HCT116 (cell line): ENCODE measurements around the gene ATP13A4. TPM values are rescaled to one million over a fixed set of nuclear protein-coding genes. Genes with fewer than 3 reads are reported as not detected.

Source experiments
- ATAC-seq: fragments of 200-7000 bp; cut with Tn5 transposase; 2 replicates; pipeline ENCODE4 v1.9.1; 2020; ENCODE audit warnings: mild to moderate bottlenecking, moderate library complexity
- BruUV-seq: library from RNA; stranded (reverse); fragments of 400-500 nt; replicated peaks from 2 replicates; lab custom pipeline; 2021; lab: Mats Ljungman, UMichigan
- CTCF ChIA-PET: fragments of 300-600 bp; sonication (Branson Sonifier 250); formaldehyde crosslinking; loops from one replicate; lab custom pipeline; 2021; ENCODE audit warnings: antibody characterized with exemption; lab: Charles Lee
- POLR2A ChIA-PET: fragments of 300-600, 350-600 bp; sonication (Branson Sonifier 250); formaldehyde crosslinking; loops from one replicate; lab custom pipeline; 2021; ENCODE audit warnings: antibody characterized with exemption; lab: Charles Lee
- RAD21 ChIA-PET, 2 experiments: fragments of 300-600 bp; sonication (Branson Sonifier 250); formaldehyde crosslinking; loops; one replicate each; lab custom pipeline; 2023; ENCODE audit warnings: low total read pairs in 2 of 2; ENCODE audit not compliant: uncharacterized antibody in 2 of 2, unreplicated experiment in 2 of 2, low non-redundant PET in 1 of 2; lab: Charles Lee
- DNase-seq: peaks from one replicate; pipeline ENCODE4 v3.0.0-alpha.2; 2010; ENCODE audit warnings: low read depth, low spot score
- H2AFZ ChIP-seq: fragments of 200-600 bp; shearing (Covaris generic), sonication (generic); 2 replicates; pipeline ENCODE4 v1.6.1; 2017; ENCODE audit warnings: low read depth, mixed run types, mixed read lengths, antibody characterized with exemption, low read length; ENCODE audit not compliant: poor library complexity, severe bottlenecking
- H3K27ac ChIP-seq: 2 replicates; pipeline ENCODE4 v1.5.1; 2012; ENCODE audit warnings: low read depth, low read length
- H3K27me3 ChIP-seq: fragments of 200-600 bp; sonication (generic); 2 replicates; pipeline ENCODE4 v1.6.1; 2016; ENCODE audit warnings: mixed run types, low read length, mixed read lengths; ENCODE audit not compliant: insufficient read depth
- H3K36me3 ChIP-seq, 2 experiments: fragments of 200-500 bp in 1 of 2; fragments of 200-600 bp in 1 of 2; sonication (Bioruptor generic) in 1 of 2; sonication (generic) in 1 of 2; 2 replicates each; pipeline versions ENCODE4 v1.5.1 to v1.6.1; 2014 to 2016; ENCODE audit warnings: low read length in 2 of 2, inconsistent platforms in 1 of 2, mixed read lengths in 1 of 2, mixed run types in 1 of 2; ENCODE audit not compliant: insufficient read depth in 2 of 2, control insufficient read depth in 1 of 2
- H3K4me1 ChIP-seq, 2 experiments: fragments of 200-600 bp in 1 of 2; sonication (generic) in 1 of 2; 2 replicates each; pipeline versions ENCODE4 v1.5.1 to v1.6.1; 2012 to 2017; ENCODE audit warnings: low read length in 2 of 2, inconsistent platforms in 1 of 2, mild to moderate bottlenecking in 1 of 2, mixed read lengths in 1 of 2, mixed run types in 1 of 2, moderate library complexity in 1 of 2; ENCODE audit not compliant: insufficient read depth in 2 of 2, control insufficient read depth in 1 of 2
- H3K4me2 ChIP-seq: fragments of 200-600 bp; sonication (generic); 2 replicates; pipeline ENCODE4 v1.6.1; 2017; ENCODE audit warnings: mixed run types, low read length, mixed read lengths
- H3K4me3 ChIP-seq, 2 experiments: fragments of 200-600 bp in 1 of 2; sonication (generic) in 1 of 2; replicated peaks in 1 of 2; 2 replicates each; pipeline ENCODE4 v1.5.1; 2011 to 2016; ENCODE audit warnings: low read length in 2 of 2, control low read depth in 1 of 2, low read depth in 1 of 2, mild to moderate bottlenecking in 1 of 2, mixed read lengths in 1 of 2, mixed run types in 1 of 2
- H3K79me2 ChIP-seq: fragments of 200-600 bp; sonication (generic); 2 replicates; pipeline ENCODE4 v1.6.1; 2017; ENCODE audit warnings: mild to moderate bottlenecking, mixed run types, low read length, moderate library complexity, mixed read lengths; ENCODE audit not compliant: insufficient read depth
- H3K9ac ChIP-seq: fragments of 200-600 bp; sonication (generic); 2 replicates; pipeline ENCODE4 v1.6.1; 2016; ENCODE audit warnings: low read length, mixed read lengths
- H3K9me2 ChIP-seq: fragments of 200-600 bp; sonication (generic), shearing (Covaris generic); 2 replicates; pipeline ENCODE4 v1.6.1; 2017; ENCODE audit warnings: mixed run types, mild to moderate bottlenecking, moderate library complexity; ENCODE audit not compliant: insufficient read depth
- H3K9me3 ChIP-seq, 2 experiments: fragments of 200-500 bp in 1 of 2; fragments of 200-600 bp in 1 of 2; sonication (Bioruptor generic) in 1 of 2; sonication (generic) in 1 of 2; 2 replicates each; pipeline ENCODE4 v1.6.1; 2014 to 2017; ENCODE audit warnings: low read length in 2 of 2, mixed read lengths in 2 of 2, inconsistent platforms in 1 of 2, low read depth in 1 of 2, mild to moderate bottlenecking in 1 of 2, mixed run types in 1 of 2, moderate library complexity in 1 of 2; ENCODE audit not compliant: control insufficient read depth in 1 of 2, insufficient read depth in 1 of 2
- H4K20me1 ChIP-seq: fragments of 200-600 bp; sonication (generic), shearing (Covaris generic); 2 replicates; pipeline ENCODE4 v1.6.1; 2017; ENCODE audit warnings: mixed run types, mild to moderate bottlenecking, moderate library complexity; ENCODE audit not compliant: insufficient read depth
- ATF3 ChIP-seq: IDR thresholded peaks from 2 replicates; pipeline ENCODE4 v1.6.1; 2012
- CBX3 ChIP-seq: IDR thresholded peaks from 2 replicates; pipeline ENCODE4 v1.6.1; 2012; ENCODE audit warnings: low read depth
- CTCF ChIP-seq, 3 experiments: fragments of 200-600 bp in 1 of 3; sonication (generic) in 1 of 3; IDR thresholded peaks in 2 of 3; conservative IDR thresholded peaks in 1 of 3; 2 replicates each; pipeline ENCODE4 v1.5.1; 2012 to 2017; ENCODE audit warnings: low read depth in 2 of 3, low read length in 2 of 3, antibody characterized with exemption in 1 of 3, borderline replicate concordance in 1 of 3, control low read depth in 1 of 3, mild to moderate bottlenecking in 1 of 3, mixed read lengths in 1 of 3, mixed run types in 1 of 3, moderate library complexity in 1 of 3; ENCODE audit not compliant: insufficient read depth in 1 of 3
- EGR1 ChIP-seq: IDR thresholded peaks from 2 replicates; pipeline ENCODE4 v1.6.1; 2012; ENCODE audit warnings: low read depth
- ELF1 ChIP-seq: IDR thresholded peaks from 2 replicates; pipeline ENCODE4 v1.6.1; 2012; ENCODE audit warnings: low read depth, borderline replicate concordance
- FOSL1 ChIP-seq: IDR thresholded peaks from 2 replicates; pipeline ENCODE4 v1.6.1; 2012; ENCODE audit warnings: low read depth
- JUND ChIP-seq: IDR thresholded peaks from 2 replicates; pipeline ENCODE4 v1.6.1; 2012
- MAX ChIP-seq: IDR thresholded peaks from 2 replicates; pipeline ENCODE4 v1.6.1; 2012
- POLR2A ChIP-seq: IDR thresholded peaks from 2 replicates; pipeline ENCODE4 v1.7.0; 2011; ENCODE audit warnings: borderline replicate concordance; ENCODE audit not compliant: insufficient read depth, insufficient read length; ENCODE audit errors: extremely low read depth
- POLR2AphosphoS5 ChIP-seq: IDR thresholded peaks from 2 replicates; pipeline ENCODE4 v1.6.1; 2011; ENCODE audit warnings: mild to moderate bottlenecking, low read depth, low read length, moderate library complexity
- RAD21 ChIP-seq: IDR thresholded peaks from 2 replicates; pipeline ENCODE4 v1.6.1; 2012; ENCODE audit warnings: low read depth, mild to moderate bottlenecking
- SRF ChIP-seq: IDR thresholded peaks from 2 replicates; pipeline ENCODE4 v1.6.1; 2012; ENCODE audit warnings: low read depth
- TCF7L2 ChIP-seq: IDR thresholded peaks from 2 replicates; pipeline ENCODE4 v1.7.0; 2011; ENCODE audit warnings: borderline replicate concordance, inconsistent platforms; ENCODE audit not compliant: insufficient read depth, insufficient read length; ENCODE audit errors: extremely low read depth
- YY1 ChIP-seq: IDR thresholded peaks from 2 replicates; pipeline ENCODE4 v1.6.1; 2011; ENCODE audit warnings: low read length, low read depth, moderate library complexity, mild to moderate bottlenecking; ENCODE audit not compliant: insufficient replicate concordance; ENCODE audit errors: extremely low read depth
- ZFX ChIP-seq: fragments of 450-650 bp; IDR thresholded peaks from 2 replicates; pipeline ENCODE4 v1.6.1; 2017
- intact Hi-C: fragments of 100-400 bp; cut with micrococcal nuclease; formaldehyde crosslinking; loops from 2 replicates; pipeline ENCODE4 v1.10.0; 2022
- total RNA-seq: library from RNA; stranded (reverse); gene quantifications from one replicate; pipeline ENCODE4 v1.2.1, GENCODE V29; 2021; ENCODE audit not compliant: unreplicated experiment

Gene ATP13A4
- total RNA-seq, 1 experiment from 2014 or later, result 0.15 TPM

GRCh38 chr3:193470710-193471109 is 84.0 kb downstream of the ATP13A4 start (continued):
- TF ChIP-seq EGR1, result no peak
- TF ChIP-seq YY1, result no peak
- TF ChIP-seq, all 23 proteins: peak for 0

- H3K9me2 ChIP-seq, result no peaks in the 10 kb centered on the region
- H3K27me3 ChIP-seq, result peaks cover 41% of the 10 kb centered on the region
- H3K9ac ChIP-seq, result no peak overlapping the region
- H3K4me2 ChIP-seq, result no peak overlapping the region
- no peak overlapping the region for H3K4me3 ChIP-seq
- no peak overlapping the region for H3K27ac ChIP-seq
- H2AFZ ChIP-seq, result no peak overlapping the region
- no peaks in the 10 kb centered on the region for H3K36me3 ChIP-seq
- no peak for TF ChIP-seq CTCF (IDR thresholded peaks at IDR 0.05 in 2 of 3, conservative IDR thresholded peaks at IDR 0.05 in 1 of 3; ENCODE audit: borderline replicate concordance in 1 of 3, insufficient read depth in 1 of 3, low read depth in 2 of 3, low read length in 2 of 3)
- TF ChIP-seq JUND, result no peak
- no peak for TF ChIP-seq TCF7L2
- no peak for TF ChIP-seq ZFX
- TF ChIP-seq POLR2A, result no peak
- no peak for TF ChIP-seq SRF
- TF ChIP-seq FOSL1, result no peak
- no peak for TF ChIP-seq ATF3
- TF ChIP-seq CBX3, result no peak
- no peak for TF ChIP-seq RAD21
- TF ChIP-seq POLR2AphosphoS5, result no peak
- TF ChIP-seq MAX, result no peak
- no peak for TF ChIP-seq ELF1
- TF ChIP-seq EGR1, result no peak
- H4K20me1 ChIP-seq, result no peaks in the 10 kb centered on the region
- ATAC-seq, result no peak
- ChIA-PET RAD21 (no interaction called here), CTCF (no interaction called here), POLR2A (no interaction called here)
- intact Hi-C loops, result no loop called here
- no peaks in the 10 kb centered on the region for H3K79me2 ChIP-seq
- no peaks in the 10 kb centered on the region for H3K4me1 ChIP-seq
- BruUV-seq, result no TSS peak
- DNase-seq, result no peak
- no peaks in the 10 kb centered on the region for H3K9me3 ChIP-seq
Measured at GRCh38 chr3:193465992-193466608, 88.6 kb downstream of the ATP13A4 start.
